GM18909 (cell line): ENCODE data around the gene LGALS8.
"Not testable (repeated sequence)": the region's sequence is repeated elsewhere in the genome, so short reads cannot be mapped to it uniquely, and the experiment has no call there.

Experiments
- ATAC-seq: cut with Tn5 transposase; IDR thresholded peaks from one replicate; pipeline ENCODE4 v1.9.1; 2021; ENCODE audit warnings: mild to moderate bottlenecking; ENCODE audit not compliant: unreplicated experiment, poor library complexity

Gene LGALS8

DNA sequence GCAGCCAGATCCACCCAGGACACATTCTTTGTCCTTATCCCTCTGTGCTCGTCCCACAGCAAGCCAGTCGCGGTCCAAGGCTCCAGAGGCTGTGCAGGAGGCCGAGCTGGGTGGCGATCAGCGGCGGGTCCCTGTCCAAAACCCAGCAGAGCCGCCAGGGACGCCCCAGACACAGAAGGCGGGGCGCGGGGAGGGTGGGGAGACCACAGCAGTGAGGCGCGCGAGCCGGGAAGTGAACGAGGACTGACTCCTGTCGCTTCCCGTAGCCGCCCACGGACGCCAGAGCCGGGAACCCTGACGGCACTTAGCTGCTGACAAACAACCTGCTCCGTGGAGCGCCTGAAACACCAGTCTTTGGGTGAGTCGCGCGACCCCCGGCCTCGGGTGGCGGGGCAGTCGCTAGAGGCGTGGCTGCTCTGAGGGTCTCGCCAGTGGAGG, at the start of gene LGALS8:
Gene LGALS8 (plus strand): TSS at position 279 of the 438 bp plus-strand sequence. CDS start 2,089 bp downstream, outside the sequence.
- ATAC-seq = peak; percentile 68

- ATAC-seq = no peak
Measured at GRCh38 chr1:236476019-236476418, 47.8 kb upstream of the LGALS8 start.

DNA sequence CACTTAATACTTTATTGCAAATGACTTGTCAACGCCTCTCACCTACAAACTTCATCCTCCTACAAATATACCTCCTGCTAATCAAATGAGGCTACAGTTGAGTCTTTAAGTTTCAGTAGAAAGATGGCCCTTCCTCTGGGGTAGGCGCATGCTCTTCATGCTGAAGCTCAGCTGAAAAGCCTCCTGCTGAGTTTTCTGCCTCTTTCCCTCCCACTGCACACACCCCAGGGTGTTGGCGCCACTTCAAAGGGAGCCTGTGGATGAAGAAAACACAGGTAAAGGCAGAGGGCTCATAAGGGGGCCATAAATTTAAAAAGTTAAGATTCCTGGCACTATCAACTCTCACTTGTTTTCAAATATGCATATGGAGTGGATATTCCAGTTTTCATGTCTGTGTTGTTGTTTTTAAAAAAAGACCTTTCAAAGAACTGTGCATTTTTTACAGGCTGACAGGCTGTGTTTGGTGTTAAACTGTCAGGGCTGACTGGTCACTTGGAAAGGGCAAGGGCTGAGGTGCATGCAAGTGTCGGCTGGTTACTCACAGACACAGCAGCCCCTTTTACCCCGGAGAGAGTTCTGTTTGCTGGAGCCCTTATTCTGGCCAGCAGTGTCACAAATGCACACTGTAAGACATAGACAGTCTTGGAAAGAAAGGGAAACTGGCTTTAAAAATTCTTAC, 42.9 kb upstream of the LGALS8 start:
- ATAC-seq = no peak

GRCh38 chr1:236484310-236484971, 39.3 kb upstream of the LGALS8 start:
- ATAC-seq = no peak

DNA sequence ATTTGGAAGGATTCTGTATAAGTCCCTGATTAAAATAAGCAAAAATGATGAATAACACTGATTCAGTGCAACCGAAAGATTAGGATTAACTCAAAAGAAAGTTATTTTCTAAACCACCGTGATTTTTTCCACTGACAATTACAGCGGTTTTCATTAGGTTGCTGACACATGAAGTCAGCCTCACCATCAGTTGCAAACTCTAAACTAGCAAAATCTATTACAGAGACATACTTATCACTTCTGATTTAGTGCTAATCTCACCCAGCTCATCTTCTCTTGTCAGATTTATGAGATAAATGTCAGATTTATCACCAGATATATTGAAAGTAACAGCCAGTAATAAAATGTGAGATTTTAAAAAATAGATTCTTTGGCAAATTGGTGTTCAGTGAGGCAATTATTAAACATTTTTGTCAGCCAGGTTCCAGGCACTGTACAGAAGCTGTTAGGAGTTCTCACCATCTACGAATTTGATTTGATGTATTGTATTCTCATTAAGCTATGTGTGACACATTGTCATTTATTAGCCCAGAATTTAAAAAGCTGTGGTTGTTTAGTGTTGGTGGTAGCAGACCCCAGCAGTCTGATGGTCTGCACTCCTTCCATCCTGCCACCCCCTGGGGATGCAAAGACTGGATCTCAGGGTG, 37.3 kb upstream of the LGALS8 start:
- ATAC-seq = no peak

GRCh38 chr1:236489161-236489560, 34.6 kb upstream of the LGALS8 start:
- not testable (repeated sequence) for ATAC-seq

GRCh38 chr1:236489710-236490377, 33.9 kb upstream of the LGALS8 start:
- ATAC-seq = peak; percentile 68

DNA sequence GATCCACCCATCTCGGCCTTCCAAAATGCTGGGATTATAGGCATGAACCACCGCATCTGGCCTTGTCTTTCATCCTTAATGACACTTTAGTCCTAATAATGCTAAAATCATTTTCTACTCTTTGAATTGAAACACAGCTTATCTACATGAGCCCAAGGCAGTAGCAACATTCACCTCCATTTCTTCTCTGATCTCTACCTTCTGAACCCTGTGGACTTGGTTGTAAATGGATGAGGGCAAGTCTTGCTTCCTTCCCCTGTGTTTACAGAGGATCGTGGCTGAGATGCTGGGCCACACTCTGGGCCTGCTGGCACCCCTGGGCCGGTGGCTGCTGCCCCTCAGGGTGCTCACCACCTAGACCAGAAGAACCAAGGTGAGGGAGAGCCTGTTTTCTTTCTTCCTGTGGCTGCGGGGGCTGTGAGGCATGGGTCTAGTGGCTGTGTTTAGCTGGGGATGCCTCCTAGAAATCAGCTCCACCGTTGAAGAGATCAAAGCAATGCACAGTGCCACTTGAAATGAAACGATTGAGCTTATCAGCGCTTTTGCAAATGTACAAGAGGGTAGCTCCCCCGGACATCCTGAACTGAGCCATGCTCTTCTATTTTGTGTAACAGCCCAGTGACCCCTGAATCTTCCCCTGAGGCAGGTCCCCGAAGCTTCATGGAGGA, 32.2 kb upstream of the LGALS8 start:
- no peak for ATAC-seq

DNA sequence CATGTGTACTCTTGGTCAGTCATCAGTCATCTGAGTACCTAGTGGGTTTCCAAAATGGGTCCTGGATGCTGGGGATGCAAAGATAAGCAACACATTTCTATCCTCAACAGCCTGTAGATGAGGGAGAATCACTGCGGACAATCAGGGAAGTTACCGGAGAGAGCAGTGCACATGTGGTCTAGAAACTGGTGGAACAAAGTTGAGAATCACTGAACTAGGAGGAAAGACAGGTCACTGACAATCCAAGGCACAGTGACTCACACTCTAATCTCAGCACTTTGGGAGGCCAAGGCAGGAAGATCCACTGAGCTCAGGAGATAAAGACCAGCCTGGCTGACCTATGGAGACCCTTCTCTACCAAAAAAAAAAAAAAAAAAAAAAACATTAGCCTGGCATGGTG, 31.4 kb upstream of the LGALS8 start:
- ATAC-seq = no peak

DNA sequence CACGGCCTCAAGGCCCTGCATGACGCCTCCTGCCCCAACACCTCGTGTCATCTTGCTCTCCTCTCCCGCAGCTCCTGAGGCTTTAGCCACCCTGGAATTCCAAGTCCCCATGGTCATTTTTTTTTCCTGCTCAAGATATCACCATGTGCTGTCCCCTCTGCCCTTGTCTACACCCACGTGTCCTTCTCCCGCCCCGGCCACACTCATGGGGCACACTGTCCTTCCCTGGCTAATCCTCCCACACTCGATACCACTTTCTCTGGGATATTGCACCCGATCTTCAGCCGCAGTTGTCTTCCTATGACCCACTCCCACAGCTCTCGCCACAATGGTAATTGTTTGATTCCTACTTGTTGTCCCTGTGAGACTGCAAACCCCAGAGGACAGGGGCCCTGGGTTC, 29.7 kb upstream of the LGALS8 start:
- no peak for ATAC-seq

- ATAC-seq = no peak
Measured at GRCh38 chr1:236494586-236495466, 29.0 kb upstream of the LGALS8 start.

- ATAC-seq = no peak
Measured at GRCh38 chr1:236495467-236496112, 28.2 kb upstream of the LGALS8 start.

- ATAC-seq = no peak
Measured at GRCh38 chr1:236497908-236498307, 25.9 kb upstream of the LGALS8 start.

GRCh38 chr1:236501093-236501492, 22.7 kb upstream of the LGALS8 start:
- ATAC-seq = no peak

GRCh38 chr1:236502579-236502971, 21.2 kb upstream of the LGALS8 start:
- no peak for ATAC-seq

DNA sequence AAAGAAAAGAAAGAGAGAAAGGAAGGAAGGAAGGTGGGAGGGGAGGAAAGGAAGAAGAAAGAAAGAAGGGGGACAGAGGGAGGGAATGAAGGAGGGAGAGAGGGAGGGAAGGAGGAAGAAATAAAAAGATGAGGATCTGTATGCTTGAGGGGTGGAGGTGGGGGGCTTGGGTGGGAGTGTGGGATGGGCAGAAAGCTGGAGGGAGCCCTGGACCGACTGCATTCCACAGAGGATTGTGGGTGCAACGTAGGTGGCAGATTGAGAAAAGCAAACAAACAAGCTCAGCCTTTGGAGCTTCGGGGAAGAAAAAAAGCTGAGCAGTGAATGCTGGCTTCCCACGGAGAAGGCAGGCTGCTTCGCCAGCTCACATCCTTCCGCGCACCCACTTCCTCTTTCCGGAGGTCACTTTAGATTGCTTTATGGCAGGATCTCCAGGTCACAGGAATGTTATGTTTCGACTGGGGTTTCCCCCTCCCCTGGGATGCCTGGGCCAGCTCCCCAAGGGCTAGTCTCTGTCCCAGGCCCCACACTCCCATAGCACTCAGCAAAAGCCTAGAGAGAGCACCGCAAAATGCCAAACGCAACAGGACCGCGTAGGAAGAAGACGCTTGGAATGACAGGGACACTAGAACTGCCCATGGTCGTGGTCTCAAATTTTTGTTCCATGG, 20.7 kb upstream of the LGALS8 start:
- ATAC-seq = no peak

DNA sequence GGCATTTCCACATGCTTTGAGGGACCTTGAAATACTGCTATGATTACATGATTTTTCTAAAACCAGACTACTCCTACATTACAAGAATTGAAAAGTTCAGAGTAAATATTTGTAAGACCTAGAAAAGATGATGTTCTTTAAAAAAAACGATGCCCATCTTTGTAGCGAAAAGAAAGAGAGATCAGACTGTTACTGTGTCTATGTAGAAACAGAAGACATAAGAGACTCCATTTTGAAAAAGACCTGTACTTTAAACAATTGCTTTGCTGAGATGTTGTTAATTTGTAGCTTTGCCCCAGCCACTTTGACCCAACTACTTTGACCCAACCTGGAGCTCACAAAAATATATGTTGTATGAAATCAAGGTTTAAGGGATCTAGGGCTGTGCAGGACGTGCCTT, 19.4 kb upstream of the LGALS8 start:
- not testable (repeated sequence) for ATAC-seq

DNA sequence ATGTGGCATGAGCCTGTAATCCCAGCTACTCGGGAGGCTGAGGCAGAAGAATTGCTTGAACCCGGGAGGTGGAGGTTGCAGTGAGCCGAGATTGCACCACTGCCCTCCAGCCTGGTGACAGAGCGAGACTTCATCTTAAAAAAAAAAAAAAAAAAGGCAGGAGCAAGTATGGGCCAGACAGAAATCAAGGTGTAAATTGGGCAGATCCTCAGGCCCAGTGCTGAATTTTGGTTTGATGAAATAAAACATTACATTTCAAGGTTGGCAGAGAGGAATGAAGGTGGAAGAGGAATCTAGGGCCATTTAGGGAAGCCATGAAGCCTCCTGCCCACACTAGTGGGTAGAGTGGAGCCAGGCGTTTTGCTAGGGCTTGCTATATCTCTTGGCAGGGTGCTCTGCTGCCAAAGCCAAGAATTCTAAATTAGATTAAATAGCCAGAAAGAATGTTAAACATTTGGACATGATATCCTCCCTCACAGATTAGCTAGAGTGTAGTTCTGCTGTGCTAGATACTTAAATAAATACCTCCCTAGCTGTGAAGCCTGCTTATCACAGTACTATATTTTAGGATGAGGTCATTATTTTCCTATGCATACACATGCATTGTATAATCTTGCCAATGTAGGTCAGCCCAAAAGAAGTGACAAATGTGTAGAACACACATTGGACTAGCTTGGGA, 16.6 kb upstream of the LGALS8 start:
- ATAC-seq = no peak
